MM.1S (cell line): ENCODE data around the gene GRIA3.

Source experiments
- DNase-seq: peaks from one replicate; pipeline ENCODE4 v3.0.0-alpha.2; 2015
- H2AFZ ChIP-seq: fragments of 300-600 bp; sonication (generic); 2 replicates; pipeline ENCODE4 v1.6.0; 2016; ENCODE audit warnings: antibody characterized with exemption, low read length
- H3F3A ChIP-seq: fragments of 300-600 bp; sonication (generic); 2 replicates; pipeline ENCODE4 v1.6.1; 2016; ENCODE audit warnings: mild to moderate bottlenecking, antibody characterized with exemption, low read length, moderate library complexity, mixed read lengths; ENCODE audit not compliant: insufficient read depth
- H3K27ac ChIP-seq: fragments of 300-600 bp; sonication (generic); 2 replicates; pipeline ENCODE4 v1.5.1; 2016; ENCODE audit warnings: mild to moderate bottlenecking, low read length
- H3K27me3 ChIP-seq: fragments of 300-600 bp; sonication (generic); replicated peaks from 2 replicates; pipeline ENCODE4 v1.6.0; 2016; ENCODE audit warnings: low read length; ENCODE audit not compliant: insufficient read depth
- H3K36me3 ChIP-seq: fragments of 300-600 bp; sonication (generic); replicated peaks from 2 replicates; pipeline ENCODE4 v1.6.1; 2016; ENCODE audit warnings: mild to moderate bottlenecking, low read length, mixed read lengths; ENCODE audit not compliant: insufficient read depth
- H3K4me1 ChIP-seq: fragments of 300-600 bp; sonication (generic); 2 replicates; pipeline ENCODE4 v1.6.1; 2016; ENCODE audit warnings: low read length, mixed read lengths
- H3K4me2 ChIP-seq: fragments of 300-600 bp; sonication (generic); 2 replicates; pipeline ENCODE4 v1.6.0; 2016; ENCODE audit warnings: low read depth, low read length
- H3K4me3 ChIP-seq: fragments of 300-600 bp; sonication (generic); 2 replicates; pipeline ENCODE4 v1.5.1; 2016; ENCODE audit warnings: low read length, mixed read lengths
- H3K79me2 ChIP-seq: fragments of 300-600 bp; sonication (generic); 2 replicates; pipeline ENCODE4 v1.6.1; 2016; ENCODE audit warnings: mixed run types, low read length, mixed read lengths
- H3K9ac ChIP-seq: fragments of 300-600 bp; sonication (generic); 2 replicates; pipeline ENCODE4 v1.6.1; 2016; ENCODE audit warnings: low read length, mixed read lengths
- H3K9me2 ChIP-seq: fragments of 300-600 bp; sonication (generic); replicated peaks from 2 replicates; pipeline ENCODE4 v1.6.1; 2016; ENCODE audit warnings: mild to moderate bottlenecking, low read length, mixed read lengths; ENCODE audit not compliant: insufficient read depth
- H3K9me3 ChIP-seq: fragments of 300-600 bp; sonication (generic); replicated peaks from 2 replicates; pipeline ENCODE4 v1.6.1; 2016; ENCODE audit warnings: mild to moderate bottlenecking, low read length, mixed read lengths; ENCODE audit not compliant: insufficient read depth
- H4K20me1 ChIP-seq: fragments of 300-600 bp; sonication (generic); 2 replicates; pipeline ENCODE4 v1.6.1; 2016; ENCODE audit warnings: mild to moderate bottlenecking, low read length, moderate library complexity, mixed read lengths; ENCODE audit not compliant: insufficient read depth
- EZH2 ChIP-seq: fragments of 300-600 bp; sonication (generic); optimal IDR thresholded peaks from 2 replicates; pipeline ENCODE3; 2017; ENCODE audit warnings: low read depth, mild to moderate bottlenecking, antibody characterized with exemption, low read length, mixed read lengths
- EZH2phosphoT487 ChIP-seq: fragments of 300-600 bp; sonication (generic); IDR thresholded peaks from 2 replicates; pipeline ENCODE4 v1.6.1; 2018; ENCODE audit warnings: antibody characterized with exemption, low read length
- TF ChIP-seq, protein P1 (sequence below): fragments of 300-600 bp; sonication (generic); IDR thresholded peaks from 2 replicates; pipeline ENCODE4 v1.5.1; 2016; ENCODE audit warnings: antibody characterized with exemption, low read length, mixed read lengths

Gene GRIA3

DNA sequence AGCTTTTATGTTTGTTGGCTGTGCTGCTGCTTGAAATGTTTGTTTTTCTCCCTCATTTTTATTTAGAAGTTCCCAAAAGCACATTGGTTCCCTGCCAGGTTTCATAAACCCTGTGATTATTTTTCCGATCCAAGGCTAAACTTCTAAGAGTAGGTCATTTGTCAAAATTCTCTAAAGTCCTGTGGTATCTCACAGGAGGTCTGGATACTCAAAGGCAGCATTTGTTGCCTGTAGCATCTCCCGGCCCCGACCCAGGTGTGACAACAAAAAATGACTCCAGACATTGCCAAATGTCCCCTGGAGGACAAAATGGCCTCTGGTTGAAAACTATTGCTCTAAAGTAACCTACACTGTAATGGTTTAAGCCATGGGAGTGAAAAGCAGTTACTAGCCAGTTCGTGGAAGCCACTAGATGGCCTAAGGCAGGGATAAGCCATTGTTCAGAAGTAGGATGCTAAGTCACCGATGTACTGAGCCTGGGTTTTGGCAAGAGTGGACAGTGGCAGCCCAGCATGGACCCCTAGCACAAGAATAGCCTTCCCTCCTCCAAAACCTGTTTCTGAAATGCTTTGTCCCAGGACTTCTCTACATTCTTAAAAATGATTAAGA lies 292.6 kb downstream of the GRIA3 start:
- Histone ChIP-seq H3K36me3 (no peaks in the 10 kb centered on the region), H3K4me1 (no peaks in the 10 kb centered on the region), H3K4me2 (no peak overlapping the region), H3K9me3 (no peaks in the 10 kb centered on the region), H3K27ac (no peak overlapping the region), H3K9ac (no peak overlapping the region), H3K27me3 (no peaks in the 10 kb centered on the region), H3K79me2 (no peaks in the 10 kb centered on the region), H3K9me2 (no peaks in the 10 kb centered on the region), H3F3A (no peaks in the 10 kb centered on the region), H2AFZ (no peak overlapping the region), H4K20me1 (no peaks in the 10 kb centered on the region), H3K4me3 (no peak overlapping the region)
- TF ChIP-seq EZH2, result no peak
- no peak for TF ChIP-seq EZH2phosphoT487
- TF ChIP-seq, protein P1, sequence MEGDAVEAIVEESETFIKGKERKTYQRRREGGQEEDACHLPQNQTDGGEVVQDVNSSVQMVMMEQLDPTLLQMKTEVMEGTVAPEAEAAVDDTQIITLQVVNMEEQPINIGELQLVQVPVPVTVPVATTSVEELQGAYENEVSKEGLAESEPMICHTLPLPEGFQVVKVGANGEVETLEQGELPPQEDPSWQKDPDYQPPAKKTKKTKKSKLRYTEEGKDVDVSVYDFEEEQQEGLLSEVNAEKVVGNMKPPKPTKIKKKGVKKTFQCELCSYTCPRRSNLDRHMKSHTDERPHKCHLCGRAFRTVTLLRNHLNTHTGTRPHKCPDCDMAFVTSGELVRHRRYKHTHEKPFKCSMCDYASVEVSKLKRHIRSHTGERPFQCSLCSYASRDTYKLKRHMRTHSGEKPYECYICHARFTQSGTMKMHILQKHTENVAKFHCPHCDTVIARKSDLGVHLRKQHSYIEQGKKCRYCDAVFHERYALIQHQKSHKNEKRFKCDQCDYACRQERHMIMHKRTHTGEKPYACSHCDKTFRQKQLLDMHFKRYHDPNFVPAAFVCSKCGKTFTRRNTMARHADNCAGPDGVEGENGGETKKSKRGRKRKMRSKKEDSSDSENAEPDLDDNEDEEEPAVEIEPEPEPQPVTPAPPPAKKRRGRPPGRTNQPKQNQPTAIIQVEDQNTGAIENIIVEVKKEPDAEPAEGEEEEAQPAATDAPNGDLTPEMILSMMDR, result no peak
- no peak for DNase-seq

DNA sequence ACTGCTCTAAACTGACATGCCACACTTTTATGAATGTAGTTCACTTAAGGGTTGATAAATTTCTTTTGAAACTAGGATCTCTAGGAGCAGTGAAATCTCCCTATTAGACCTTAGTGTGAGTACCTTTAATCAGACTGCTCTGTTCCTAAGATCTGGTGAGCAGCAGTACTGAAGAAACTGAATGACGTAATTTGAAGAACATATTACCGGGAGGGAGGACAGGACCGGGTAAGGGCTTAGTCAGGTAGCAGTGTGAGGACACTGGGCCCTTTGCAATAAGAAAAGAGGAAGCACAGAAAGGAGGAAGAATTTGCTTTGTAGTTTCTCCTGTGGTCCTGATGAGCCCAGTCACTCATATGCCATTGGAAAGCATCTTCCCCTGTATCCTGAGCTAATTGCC lies 293.6 kb downstream of the GRIA3 start:
- Histone ChIP-seq H2AFZ (no peak overlapping the region), H3K9me3 (no peaks in the 10 kb centered on the region), H3F3A (no peaks in the 10 kb centered on the region), H3K4me2 (no peak overlapping the region), H3K4me1 (no peaks in the 10 kb centered on the region), H3K27me3 (no peaks in the 10 kb centered on the region), H3K9me2 (no peaks in the 10 kb centered on the region), H3K27ac (no peak overlapping the region), H4K20me1 (no peaks in the 10 kb centered on the region), H3K9ac (no peak overlapping the region), H3K79me2 (no peaks in the 10 kb centered on the region), H3K36me3 (no peaks in the 10 kb centered on the region), H3K4me3 (no peak overlapping the region)
- TF ChIP-seq, protein P1, result no peak
- TF ChIP-seq EZH2phosphoT487 (no peak), EZH2 (no peak)
- DNase-seq, result no peak

DNA sequence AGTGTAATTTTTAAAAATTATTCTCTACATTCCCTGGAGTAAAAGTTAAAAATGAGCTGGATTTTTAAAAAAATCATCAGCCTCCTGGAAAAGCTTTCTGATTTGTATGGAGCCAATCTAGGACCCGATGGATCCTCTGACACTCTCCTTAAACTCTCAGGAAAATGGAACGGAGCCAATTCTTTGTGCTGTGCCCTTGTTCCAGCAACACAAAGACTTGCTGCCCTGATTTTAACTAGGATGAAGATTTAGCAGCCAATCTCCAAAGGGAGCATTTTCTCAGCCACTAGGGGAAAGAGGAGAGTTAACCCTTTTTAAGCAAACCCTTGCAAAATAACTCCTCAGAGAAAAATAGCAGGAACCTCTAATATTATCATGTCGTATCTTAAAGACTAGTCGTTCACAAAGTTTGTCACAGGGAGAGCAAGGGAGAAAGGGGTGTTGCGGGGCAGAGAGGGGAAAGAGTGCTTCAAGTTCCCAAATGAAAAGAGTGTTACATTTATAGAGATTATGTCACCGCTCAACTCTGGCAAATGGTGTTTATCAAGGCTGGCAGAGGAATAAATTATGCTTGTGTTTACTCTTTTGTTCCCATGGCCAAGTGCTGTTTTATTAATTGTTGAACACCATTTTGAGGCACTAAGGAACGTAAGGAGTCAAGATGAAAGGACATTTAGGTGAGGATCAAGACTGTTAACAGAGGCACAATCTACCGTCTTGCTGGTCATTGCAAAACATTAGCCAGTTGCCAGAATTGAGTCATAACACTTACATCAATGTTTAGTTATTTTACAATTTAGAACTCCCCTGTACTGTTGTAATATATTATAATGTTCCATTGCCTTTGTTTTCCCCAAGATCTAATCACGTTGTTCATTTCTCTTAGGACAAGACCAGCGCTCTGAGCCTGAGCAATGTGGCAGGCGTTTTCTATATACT lies 298.1 kb downstream of the GRIA3 start:
- Histone ChIP-seq H3K36me3 (no peaks in the 10 kb centered on the region), H3K4me3 (no peak overlapping the region), H3K27me3 (no peaks in the 10 kb centered on the region), H3K4me1 (no peaks in the 10 kb centered on the region), H4K20me1 (no peaks in the 10 kb centered on the region), H3F3A (no peaks in the 10 kb centered on the region), H3K4me2 (no peak overlapping the region), H3K9me2 (no peaks in the 10 kb centered on the region), H3K9me3 (no peaks in the 10 kb centered on the region), H3K9ac (no peak overlapping the region), H2AFZ (no peak overlapping the region), H3K27ac (no peak overlapping the region), H3K79me2 (no peaks in the 10 kb centered on the region)
- TF ChIP-seq EZH2phosphoT487 (no peak), EZH2 (no peak)
- TF ChIP-seq, protein P1, result no peak
- no peak for DNase-seq
